K562 (cell line): ENCODE measurements around the gene SUDS3. TPM values are rescaled to one million over a fixed set of nuclear protein-coding genes. Genes with fewer than 3 reads are reported as not detected.

ENCODE experiments used
- ATAC-seq: fragments of 200-7000 bp; cut with Tn5 transposase; 3 replicates; pipeline ENCODE4 v1.9.1; 2020; ENCODE audit warnings: moderate library complexity
- BruUV-seq: library from RNA; stranded (reverse); fragments of 400-500 nt; replicated peaks from 2 replicates; lab custom pipeline; 2021; lab: Mats Ljungman, UMichigan
- CTCF ChIA-PET: fragments of 300-600 bp; formaldehyde crosslinking; extraction: SDS; loops from one replicate; lab custom pipeline; 2021; ENCODE audit warnings: low intra/inter-chr PET ratio; lab: Yijun Ruan, JAX
- POLR2A ChIA-PET: fragments of 300-600, 350-650 bp; sonication (Branson Sonifier 250); formaldehyde crosslinking; extraction: SDS; loops from one replicate; lab custom pipeline; 2021; ENCODE audit warnings: antibody characterized with exemption, inconsistent platforms; lab: Yijun Ruan, JAX
- DNase-seq, 4 experiments: peaks; one replicate each; pipeline versions ENCODE4 v3.0.0 to v3.0.0-alpha.2; 2011 to 2018; ENCODE audit warnings: low spot score in 3 of 4, mixed read lengths in 3 of 4; ENCODE audit errors: extremely low read depth in 1 of 4
- FAIRE-seq: peaks from 2 replicates; lab custom pipeline; 2011; peaks lifted over from hg19 to GRCh38; lab: Jason Lieb, UNC
- H2AFZ ChIP-seq: 2 replicates; pipeline ENCODE4 v1.6.0; 2011; ENCODE audit warnings: low read depth, low read length, control low read depth, inconsistent platforms
- H3K27ac ChIP-seq: fragments of 200-600 bp; 3 replicates; pipeline ENCODE4 v1.8.0; 2011; ENCODE audit warnings: low read depth, mild to moderate bottlenecking, control low read depth, inconsistent platforms, low read length, moderate library complexity, mixed read lengths; ENCODE audit errors: extremely low read depth
- H3K27me3 ChIP-seq, 2 experiments: fragments of 300-600 bp in 1 of 2; 2 replicates in 1 of 2; 3 replicates in 1 of 2; pipeline versions ENCODE4 v1.6.0 to v1.8.0; 2011; ENCODE audit warnings: inconsistent platforms in 2 of 2, low read length in 2 of 2, mild to moderate bottlenecking in 1 of 2, mixed read lengths in 1 of 2, moderate library complexity in 1 of 2; ENCODE audit not compliant: control insufficient read depth in 2 of 2, insufficient read depth in 2 of 2
- H3K36me3 ChIP-seq: fragments of 300-600 bp; 3 replicates; pipeline ENCODE4 v1.8.0; 2011; ENCODE audit warnings: mild to moderate bottlenecking, low read length, inconsistent platforms; ENCODE audit not compliant: control insufficient read depth, insufficient read depth
- H3K4me1 ChIP-seq, 2 experiments: fragments of 200-600 bp in 1 of 2; replicated peaks in 1 of 2; 2 replicates in 1 of 2; 3 replicates in 1 of 2; pipeline versions ENCODE4 v1.5.1 to v1.8.0; 2011; ENCODE audit warnings: inconsistent platforms in 2 of 2, low read length in 2 of 2, mild to moderate bottlenecking in 1 of 2, mixed read lengths in 1 of 2, moderate library complexity in 1 of 2; ENCODE audit not compliant: control insufficient read depth in 2 of 2, insufficient read depth in 2 of 2
- H3K4me2 ChIP-seq: 2 replicates; pipeline ENCODE4 v1.6.1; 2011; ENCODE audit warnings: low read length, control low read depth, inconsistent platforms, mixed read lengths; ENCODE audit not compliant: insufficient read depth
- H3K4me3 ChIP-seq: fragments of 200-600 bp; sonication (generic), shearing (Covaris generic); 2 replicates; pipeline ENCODE4 v1.5.1; 2016; ENCODE audit warnings: control low read depth, inconsistent platforms
- H3K79me2 ChIP-seq: fragments of 200-600 bp; 3 replicates; pipeline ENCODE4 v1.8.0; 2011; ENCODE audit warnings: low read length, inconsistent platforms; ENCODE audit not compliant: control insufficient read depth, insufficient read depth
- H3K9ac ChIP-seq, 2 experiments: 2 replicates each; pipeline versions ENCODE4 v1.6.0 to v1.6.1; 2011; ENCODE audit warnings: low read depth in 2 of 2, low read length in 2 of 2, control low read depth in 1 of 2, inconsistent platforms in 1 of 2, mild to moderate bottlenecking in 1 of 2, mixed read lengths in 1 of 2; ENCODE audit not compliant: insufficient read depth in 1 of 2
- H3K9me1 ChIP-seq: one replicate; pipeline ENCODE4 v1.6.0; 2011; ENCODE audit warnings: inconsistent platforms, mild to moderate bottlenecking, low read length, moderate library complexity; ENCODE audit not compliant: control insufficient read depth, insufficient read depth
- H3K9me3 ChIP-seq: replicated peaks from 2 replicates; pipeline ENCODE4 v1.5.1; 2011; ENCODE audit warnings: low read depth, low read length, inconsistent platforms; ENCODE audit not compliant: control insufficient read depth, insufficient read depth
- H4K20me1 ChIP-seq: replicated peaks from 2 replicates; pipeline ENCODE4 v1.6.1; 2011; ENCODE audit warnings: low read length, inconsistent platforms, mixed read lengths; ENCODE audit not compliant: control insufficient read depth, insufficient read depth
- RNF219 ChIP-seq: fragments of 250-450 bp; sonication (Bioruptor Pico); IDR thresholded peaks from 2 replicates; pipeline ENCODE4 v1.5.0; 2022; ENCODE audit warnings: mild to moderate bottlenecking
- YY1 ChIP-seq, 3 experiments: IDR thresholded peaks; 2 replicates each; pipeline ENCODE4 v1.6.1; 2011; ENCODE audit warnings: low read length in 2 of 3, mild to moderate bottlenecking in 2 of 3, moderate library complexity in 2 of 3, borderline replicate concordance in 1 of 3, control low read depth in 1 of 3, low read depth in 1 of 3; ENCODE audit not compliant: insufficient read depth in 3 of 3, insufficient replicate concordance in 2 of 3, control insufficient read depth in 1 of 3, insufficient read length in 1 of 3; ENCODE audit errors: extremely low read depth in 1 of 3
- ZKSCAN3 ChIP-seq: fragments of 250-450 bp; sonication (Bioruptor Pico); IDR thresholded peaks from 2 replicates; pipeline ENCODE4 v1.4.0; 2020
- WGBS: fragments of 100-300 bp; shearing (Covaris generic); methylation state at CpG from one replicate; pipeline ENCODE4 v1.1.6; 2016; ENCODE audit warnings: low coverage, mixed read lengths; ENCODE audit not compliant: insufficient coverage; ENCODE audit errors: missing lambda C conversion rate; 5-methylcytosine and 5-hydroxymethylcytosine counted together
- in situ Hi-C: fragments of 300-500 bp; cut with MboI; formaldehyde crosslinking; loops from 4 replicates; pipeline ENCODE4 v1.15.0; 2018; ENCODE audit warnings: inconsistent platforms, mixed read lengths
- intact Hi-C: fragments of 100-400 bp; cut with micrococcal nuclease; formaldehyde crosslinking; loops from 2 replicates; pipeline ENCODE4 v1.14.2; 2022
- polyA plus RNA-seq, 8 experiments: library from polyadenylated mRNA; depleted of rRNA in 4 of 8; stranded (reverse) in 5 of 8; unstranded in 3 of 8; fragments of >200 nt; fragmentation: Nextera tagmentation in 2 of 8; fragmentation: Illumina TruSeq in 1 of 8; extraction: Ambion mirVana in 2 of 8; extraction: Trizol in 1 of 8; gene quantifications; 2 replicates each; pipeline versions ENCODE4 v1.2.1 to v1.2.3, GENCODE V29; 2011 to 2014; ENCODE audit warnings: inconsistent platforms in 1 of 8, missing spikeins in 1 of 8
- total RNA-seq, 7 experiments: library from RNA; depleted of rRNA in 6 of 7; stranded (reverse); fragments of >200 nt in 6 of 7; fragmentation: Illumina TruSeq in 2 of 7; extraction: Trizol in 2 of 7; gene quantifications; 2 replicates each; pipeline versions ENCODE4 v1.2.1 to v1.2.3, GENCODE V29; 2011 to 2021; ENCODE audit warnings: low replicate concordance in 1 of 7

Gene SUDS3
- total and polyA plus RNA-seq, 9 of the 15 experiments (the other 6 are each of a cell fraction or from before 2014, with no cell fraction given), result 6.6 to 30.5 (median 23.3) TPM

DNA sequence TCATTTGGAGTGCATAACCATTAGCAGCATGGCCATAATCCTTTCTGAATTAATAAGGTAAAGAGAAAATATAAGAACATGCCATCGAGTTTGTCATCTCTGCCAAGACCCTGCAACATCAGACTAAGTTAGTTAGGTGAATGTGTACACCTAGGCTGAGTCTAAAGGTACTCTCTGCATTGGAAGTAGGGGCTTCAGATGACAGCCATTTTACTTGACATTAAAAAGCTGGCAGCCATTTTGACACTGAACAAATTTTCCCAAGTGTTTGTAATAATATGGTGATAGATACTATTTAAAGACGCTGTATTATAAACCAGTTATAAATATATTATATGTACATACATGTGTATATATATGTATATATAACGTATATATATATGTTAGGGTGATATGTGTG, 79.0 kb downstream of the SUDS3 start:
- no peaks in the 10 kb centered on the region for H3K36me3 ChIP-seq
- no peak overlapping the region for H3K4me3 ChIP-seq
- ATAC-seq (no peak), DNase-seq (no peak), FAIRE-seq (no peak)
- H3K4me2 ChIP-seq, result no peak overlapping the region
- no peaks in the 10 kb centered on the region for H3K4me1 ChIP-seq
- no peaks in the 10 kb centered on the region for H3K79me2 ChIP-seq
- no peak overlapping the region for H3K27ac ChIP-seq
- intact Hi-C loops, result no loop called here
- no TSS peak for BruUV-seq
- ChIA-PET POLR2A (no interaction called here), CTCF (no interaction called here)
- no peaks in the 10 kb centered on the region; a peak in 1 of 5 replicates for H3K27me3 ChIP-seq
- H2AFZ ChIP-seq, result peak overlapping the region; percentile 32; the same call in 1 of the 2 replicates
- in situ Hi-C loops, result no loop called here
- H4K20me1 ChIP-seq, result no peaks in the 10 kb centered on the region
- no peak overlapping the region for H3K9ac ChIP-seq
- TF ChIP-seq YY1 (IDR thresholded peaks at IDR 0.05; ENCODE audit: borderline replicate concordance in 1 of 3, control insufficient read depth in 1 of 3, extremely low read depth in 1 of 3, insufficient read depth in 3 of 3, insufficient read length in 1 of 3, insufficient replicate concordance in 2 of 3, low read depth in 1 of 3, low read length in 2 of 3) (peak in 1 of 3 experiments; percentile 58), ZKSCAN3 (no peak), RNF219 (CRISPR knock-in tag) (no peak)
- no peaks in the 10 kb centered on the region for H3K9me1 ChIP-seq
- 0% methylated on average over 3 of the region's 3 CpGs for WGBS
- H3K9me3 ChIP-seq, result no peaks in the 10 kb centered on the region
